ENCODE results near the gene ZNF155.

- TF ChIP-seq, protein P1, sequence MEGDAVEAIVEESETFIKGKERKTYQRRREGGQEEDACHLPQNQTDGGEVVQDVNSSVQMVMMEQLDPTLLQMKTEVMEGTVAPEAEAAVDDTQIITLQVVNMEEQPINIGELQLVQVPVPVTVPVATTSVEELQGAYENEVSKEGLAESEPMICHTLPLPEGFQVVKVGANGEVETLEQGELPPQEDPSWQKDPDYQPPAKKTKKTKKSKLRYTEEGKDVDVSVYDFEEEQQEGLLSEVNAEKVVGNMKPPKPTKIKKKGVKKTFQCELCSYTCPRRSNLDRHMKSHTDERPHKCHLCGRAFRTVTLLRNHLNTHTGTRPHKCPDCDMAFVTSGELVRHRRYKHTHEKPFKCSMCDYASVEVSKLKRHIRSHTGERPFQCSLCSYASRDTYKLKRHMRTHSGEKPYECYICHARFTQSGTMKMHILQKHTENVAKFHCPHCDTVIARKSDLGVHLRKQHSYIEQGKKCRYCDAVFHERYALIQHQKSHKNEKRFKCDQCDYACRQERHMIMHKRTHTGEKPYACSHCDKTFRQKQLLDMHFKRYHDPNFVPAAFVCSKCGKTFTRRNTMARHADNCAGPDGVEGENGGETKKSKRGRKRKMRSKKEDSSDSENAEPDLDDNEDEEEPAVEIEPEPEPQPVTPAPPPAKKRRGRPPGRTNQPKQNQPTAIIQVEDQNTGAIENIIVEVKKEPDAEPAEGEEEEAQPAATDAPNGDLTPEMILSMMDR (IDR thresholded peaks at IDR 0.05) = no peak
- no peak for TF ChIP-seq POLR2A (IDR thresholded peaks at IDR 0.05)
Measured at GRCh38 chr19:44024900-44025216, 40.9 kb downstream of the ZNF155 start.
